Amygdala (tissue), 56 donors: ENCODE results near the gene SLC43A2.
"Not testable (repeated sequence)": the region's sequence is repeated elsewhere in the genome, so short reads cannot be mapped to it uniquely, and the experiment has no call there.

Source experiments
- DNase-seq, 56 donors: peaks; one replicate each; lab custom pipeline; 2025; lab: John Stamatoyannopoulos, UW

SLC43A2 gene

DNA sequence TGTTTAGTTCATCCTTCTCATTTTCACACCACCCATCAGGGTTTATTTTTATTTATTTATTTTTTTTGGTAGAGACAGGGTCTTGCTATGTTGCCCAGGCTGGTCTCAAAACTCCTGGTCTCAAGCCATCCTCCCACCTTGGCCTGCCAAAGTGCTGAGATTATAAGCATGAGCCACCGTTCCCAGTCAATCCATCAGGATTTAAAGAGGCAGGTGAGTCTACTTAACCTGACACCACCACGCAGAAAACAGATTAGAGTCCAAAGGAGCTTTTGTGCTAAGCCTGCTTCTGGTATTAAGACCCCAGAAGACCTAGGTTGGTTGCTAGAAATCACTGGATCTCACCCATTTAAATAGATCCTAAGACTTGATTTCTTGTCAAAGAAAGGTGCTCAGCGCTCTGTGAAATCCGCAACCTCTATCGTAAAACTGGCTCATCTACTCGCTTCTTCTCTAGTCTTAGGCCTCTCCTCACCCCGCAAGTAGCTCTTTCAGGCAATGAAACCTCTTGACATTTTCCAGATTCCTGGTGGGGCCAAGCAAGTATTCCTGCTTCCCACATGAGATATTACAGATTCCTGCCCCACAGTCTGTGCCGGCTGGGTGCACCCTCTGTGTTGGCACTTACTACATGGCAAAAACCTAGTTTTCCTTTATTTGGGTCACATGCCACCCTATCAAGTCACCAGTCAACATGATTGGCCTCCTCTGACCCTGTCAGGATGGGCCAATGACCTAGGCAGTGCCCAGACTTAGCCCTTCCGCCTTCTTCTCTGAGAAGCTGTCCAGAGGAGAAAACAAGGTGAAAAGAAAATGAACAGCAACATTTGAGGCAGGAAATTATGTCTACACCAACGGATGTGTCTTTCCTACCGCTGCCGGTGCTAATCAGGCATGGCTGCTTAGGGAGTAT lies 75.0 kb downstream of the SLC43A2 start:
- no peak for DNase-seq

DNA sequence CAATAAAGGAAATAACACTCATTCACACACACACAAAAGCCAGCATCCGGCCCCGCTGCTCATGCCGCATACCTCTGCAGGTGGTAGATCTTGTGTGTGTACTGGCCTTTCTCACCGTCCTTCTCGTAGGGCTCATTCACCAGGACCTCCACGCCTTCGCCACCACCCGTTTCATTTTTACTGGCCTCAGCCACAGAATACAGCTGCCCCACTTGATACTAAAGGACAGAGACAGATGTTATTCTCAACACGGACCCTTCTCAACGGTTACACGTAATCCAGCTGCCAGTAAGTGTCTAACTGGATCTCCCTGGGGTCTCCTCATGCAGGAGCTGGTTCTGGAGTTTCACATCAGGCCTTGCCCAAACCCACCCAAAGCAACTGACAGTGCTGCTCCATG lies 75.7 kb downstream of the SLC43A2 start:
- DNase-seq, result no peak

DNA sequence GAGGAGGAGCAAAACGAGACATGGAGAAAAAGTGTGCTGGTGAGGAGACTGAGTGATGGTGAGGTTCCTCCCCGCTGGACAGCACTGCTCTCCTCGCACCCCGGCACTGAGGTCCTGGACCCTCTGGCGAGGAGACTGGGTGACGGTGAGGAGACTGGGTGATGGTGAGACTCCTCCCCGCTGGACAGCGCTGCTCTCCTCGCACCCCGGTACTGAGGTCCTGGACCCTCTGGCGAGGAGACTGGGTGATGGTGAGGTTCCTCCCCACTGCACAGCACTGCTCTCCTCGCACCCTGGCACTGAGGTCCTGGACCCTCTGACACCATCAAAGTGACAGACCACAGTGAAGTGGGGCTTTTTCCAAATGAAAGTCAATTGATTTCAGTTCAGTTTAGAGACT lies 76.9 kb downstream of the SLC43A2 start:
- DNase-seq, result no peak

DNA sequence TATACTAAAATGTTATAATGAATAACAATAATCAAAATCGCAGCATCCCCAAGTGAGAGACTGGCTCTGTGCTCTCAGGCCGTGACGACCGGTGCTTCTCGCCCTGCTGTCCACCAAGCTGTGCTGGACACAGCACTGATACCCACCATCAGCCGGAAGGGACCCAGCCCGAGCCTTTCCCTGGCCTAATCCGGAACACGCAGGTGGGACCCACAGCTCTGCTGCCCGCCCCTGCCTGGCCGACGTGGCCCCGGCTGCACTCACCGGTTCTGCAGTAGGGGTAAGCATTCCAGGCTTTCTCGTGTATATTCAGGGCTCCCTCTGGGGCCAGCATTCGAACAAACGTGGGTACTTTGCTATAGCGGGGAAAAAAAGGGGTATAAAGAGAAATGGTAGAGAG lies 80.6 kb downstream of the SLC43A2 start:
- DNase-seq, result no peak

DNA sequence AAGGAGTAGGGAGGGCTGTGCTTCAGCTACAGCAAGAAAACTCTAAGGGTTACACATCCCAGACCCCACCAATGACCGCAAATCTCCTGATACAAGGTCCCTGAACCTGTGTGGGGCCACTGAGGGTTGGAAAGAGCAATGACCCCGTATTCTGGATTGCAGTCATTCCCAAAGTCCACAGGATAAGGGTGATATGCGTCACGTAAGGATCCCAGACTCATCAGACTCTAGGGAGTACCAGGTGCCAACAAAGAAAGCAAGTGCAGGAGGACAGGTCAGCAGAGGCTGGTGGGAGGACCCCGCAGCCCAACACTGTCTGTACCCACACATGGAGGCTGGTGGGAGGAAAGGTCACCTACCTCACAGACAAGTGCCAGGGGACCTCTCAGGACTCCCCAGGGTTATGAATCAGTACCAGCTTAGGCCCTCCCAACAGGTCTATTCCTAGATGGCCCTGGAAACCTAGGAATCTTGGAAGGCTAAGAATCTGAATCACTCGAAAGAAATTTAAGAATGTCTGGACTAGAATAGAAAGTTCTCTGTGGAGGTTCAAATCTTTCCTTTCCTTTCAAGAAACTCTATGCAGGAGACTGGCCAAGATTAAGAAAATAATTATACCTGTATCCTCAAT lies 82.2 kb downstream of the SLC43A2 start:
- DNase-seq, result no peak

DNA sequence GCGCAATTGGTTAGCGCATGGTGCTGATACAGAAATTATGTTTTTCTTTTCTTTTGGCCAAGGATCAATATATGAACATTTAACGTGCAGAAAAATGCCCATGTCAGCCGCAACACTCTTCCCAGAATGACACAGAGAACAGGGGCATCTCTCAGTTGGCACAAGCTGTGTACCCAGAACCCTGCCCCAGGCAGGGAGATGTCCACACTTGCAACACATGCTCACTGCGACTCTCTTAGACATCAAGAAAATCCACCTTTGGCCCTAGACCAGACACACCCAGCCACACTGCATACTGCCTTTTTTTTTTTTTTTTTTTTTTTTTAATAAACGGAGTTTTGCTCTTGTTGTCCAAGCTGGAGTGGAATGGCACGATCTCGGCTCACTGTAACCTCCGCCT lies 83.0 kb downstream of the SLC43A2 start:
- no peak for DNase-seq

DNA sequence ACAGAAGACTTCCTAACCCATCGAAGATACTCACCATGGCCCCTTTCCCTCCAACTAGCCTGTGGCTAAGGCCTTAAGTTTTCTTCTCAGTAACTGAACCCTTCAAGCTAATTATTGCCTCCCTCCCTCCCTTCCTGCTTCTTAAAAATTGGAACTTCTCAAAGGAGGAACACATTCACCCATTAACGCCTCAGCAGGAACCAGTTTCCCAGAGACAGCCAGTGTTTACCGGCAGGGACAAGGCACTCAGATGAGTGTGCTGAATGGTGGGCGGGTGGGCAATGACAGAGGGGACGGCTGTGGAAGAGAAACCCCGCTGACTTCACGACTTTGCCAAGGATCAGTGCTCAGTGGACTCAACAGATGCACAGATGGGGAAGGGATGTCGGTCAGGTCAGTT lies 86.3 kb downstream of the SLC43A2 start:
- DNase-seq, result no peak

DNA sequence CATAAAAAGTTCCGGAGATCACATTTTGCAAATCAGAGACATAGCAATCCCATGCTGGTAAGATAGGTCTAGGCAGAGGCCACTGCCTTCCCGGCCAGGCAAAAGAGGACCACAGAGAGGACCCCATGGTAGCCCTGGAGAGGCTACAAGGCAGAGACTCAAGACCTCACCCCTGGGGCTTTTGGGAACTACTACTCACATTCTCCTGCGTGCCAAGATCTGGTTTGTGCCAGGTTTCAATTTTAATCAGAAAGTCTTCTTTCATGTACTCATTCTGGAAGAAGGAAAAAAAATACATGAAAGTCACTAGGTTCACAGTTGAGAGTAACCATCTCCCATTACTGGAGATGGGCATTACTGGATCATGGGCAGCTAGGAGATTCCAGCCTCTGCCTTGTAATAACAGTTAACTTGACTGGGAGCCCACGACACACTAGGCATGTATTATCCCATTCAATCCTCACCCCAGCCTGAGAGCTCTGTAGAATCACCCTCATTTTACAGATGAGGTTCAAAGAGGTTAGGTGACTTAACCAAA lies 87.2 kb downstream of the SLC43A2 start:
- no peak for DNase-seq

DNA sequence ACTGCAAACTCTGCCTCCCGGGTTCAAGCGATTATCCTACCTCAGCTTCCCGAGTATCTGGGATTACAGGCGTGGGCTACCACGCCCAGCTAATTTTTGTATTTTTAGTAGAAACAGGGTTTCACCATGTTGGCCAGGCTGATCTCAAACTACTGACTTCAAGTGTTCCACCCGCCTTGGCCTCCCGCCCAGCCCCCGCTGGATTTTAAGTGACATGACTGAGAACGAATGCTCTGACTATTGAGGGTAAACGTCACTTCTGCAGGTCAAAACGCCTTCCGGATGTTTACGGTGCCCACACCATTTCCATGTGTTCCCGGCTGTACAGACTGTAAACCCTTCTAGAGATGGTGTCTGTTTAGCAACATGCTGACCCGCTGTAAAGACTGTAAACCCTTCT lies 88.8 kb downstream of the SLC43A2 start:
- no peak for DNase-seq

DNA sequence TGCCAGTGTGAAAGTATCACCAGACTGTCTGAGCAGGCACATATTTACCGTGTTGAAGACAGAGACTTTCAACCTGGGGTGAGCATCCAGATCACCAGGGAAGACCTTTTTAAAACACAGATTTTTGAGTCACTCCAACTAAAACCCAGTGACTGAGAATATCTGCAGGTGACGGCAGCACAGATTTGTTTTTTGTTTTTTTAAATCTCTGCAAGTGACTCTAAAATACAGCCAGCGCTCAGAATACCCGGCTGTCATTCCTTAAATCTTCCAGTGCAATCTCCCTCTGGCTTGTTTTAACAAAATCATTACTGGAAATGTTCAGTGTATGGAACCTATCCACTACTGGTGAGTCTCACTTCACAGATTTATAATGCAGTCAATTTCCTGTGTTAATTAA lies 92.9 kb downstream of the SLC43A2 start:
- no peak for DNase-seq

DNA sequence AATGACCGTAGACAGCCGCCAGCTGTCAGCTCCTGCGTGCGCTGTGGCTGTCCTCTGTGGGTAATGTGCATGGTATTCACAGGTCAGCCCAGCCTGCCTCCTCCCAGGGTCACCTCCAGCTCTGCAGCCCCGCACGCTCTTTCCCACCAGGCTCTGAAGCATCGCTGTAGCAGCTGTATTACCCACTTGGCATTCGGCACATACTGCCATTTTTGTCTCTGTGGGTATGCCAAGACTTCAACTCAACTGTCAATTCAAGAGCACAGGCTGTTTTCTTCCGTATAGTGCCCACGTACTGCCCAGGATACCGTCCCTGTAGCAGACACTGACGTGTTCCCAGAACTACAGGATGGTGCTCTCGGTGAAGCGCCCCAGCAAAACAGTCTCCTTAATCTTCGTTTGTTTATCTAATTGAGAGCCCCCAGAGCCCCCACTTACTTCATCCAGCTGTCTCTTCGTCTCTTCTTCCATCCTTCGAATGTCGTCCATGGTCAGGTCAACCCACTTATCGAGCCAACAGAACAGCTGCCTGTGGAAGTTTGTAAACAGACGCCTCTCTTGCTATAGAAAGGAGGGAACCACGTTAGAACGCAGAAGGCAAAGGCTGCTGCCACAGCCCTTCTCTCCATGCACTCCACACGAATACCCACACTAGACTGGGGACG lies 94.8 kb downstream of the SLC43A2 start:
- peak in 1 of 56 donors; percentile 5 for DNase-seq

DNA sequence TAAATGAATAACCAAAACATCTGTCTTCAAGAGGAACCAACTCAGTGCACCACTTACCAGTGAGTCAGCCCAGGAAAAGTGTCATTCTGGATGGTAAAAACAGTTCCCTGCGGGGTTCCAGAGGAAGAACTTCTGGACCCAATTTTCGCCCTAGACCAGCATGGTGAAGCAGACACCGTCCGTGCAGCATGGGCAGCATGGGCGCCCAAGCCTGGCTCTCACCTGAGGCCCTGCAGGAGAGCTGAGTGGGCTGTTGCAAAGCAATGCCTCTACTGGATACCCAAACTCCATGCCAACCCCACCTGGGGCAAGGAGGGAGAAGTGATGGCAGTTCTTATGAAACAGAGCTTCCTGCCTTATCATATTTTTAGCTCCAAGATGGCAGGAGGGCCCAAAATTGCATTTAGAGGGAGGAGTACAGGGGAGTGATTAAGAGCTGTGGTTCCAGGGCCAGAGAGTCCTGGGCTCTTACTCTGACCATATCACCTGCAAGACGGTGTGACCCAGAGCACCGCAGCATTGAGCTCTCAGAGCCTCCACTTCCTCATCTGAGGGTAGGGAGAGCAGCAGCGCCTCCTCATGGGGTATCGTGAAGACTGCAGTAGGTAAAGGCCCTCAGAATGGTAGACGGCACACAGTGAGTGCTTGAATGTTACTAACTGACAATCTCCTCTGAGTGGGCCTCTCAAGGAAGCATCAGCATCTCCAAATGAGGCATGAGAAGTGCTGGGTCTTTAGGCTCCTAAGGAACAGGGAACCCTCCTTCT lies 95.6 kb downstream of the SLC43A2 start:
- DNase-seq, result no peak

DNA sequence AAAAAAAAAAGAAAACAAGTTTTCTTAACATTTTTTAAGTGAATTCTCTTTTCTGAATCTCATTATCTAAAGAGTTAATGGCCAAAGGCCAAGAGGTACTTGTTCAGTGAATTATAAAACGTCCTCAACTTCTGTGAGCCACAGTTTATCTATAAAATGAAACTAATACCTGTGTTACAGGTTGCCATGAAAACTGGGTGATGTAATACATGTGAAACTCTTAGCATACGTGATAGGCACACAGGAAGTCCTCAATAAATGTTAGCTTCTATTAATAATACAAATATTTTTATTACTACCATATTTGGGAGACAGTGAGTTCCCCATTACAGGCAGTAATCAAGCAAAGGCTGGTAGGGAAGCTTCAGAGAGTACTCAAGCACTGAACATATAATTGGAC lies 98.8 kb downstream of the SLC43A2 start:
- DNase-seq, result no peak

DNA sequence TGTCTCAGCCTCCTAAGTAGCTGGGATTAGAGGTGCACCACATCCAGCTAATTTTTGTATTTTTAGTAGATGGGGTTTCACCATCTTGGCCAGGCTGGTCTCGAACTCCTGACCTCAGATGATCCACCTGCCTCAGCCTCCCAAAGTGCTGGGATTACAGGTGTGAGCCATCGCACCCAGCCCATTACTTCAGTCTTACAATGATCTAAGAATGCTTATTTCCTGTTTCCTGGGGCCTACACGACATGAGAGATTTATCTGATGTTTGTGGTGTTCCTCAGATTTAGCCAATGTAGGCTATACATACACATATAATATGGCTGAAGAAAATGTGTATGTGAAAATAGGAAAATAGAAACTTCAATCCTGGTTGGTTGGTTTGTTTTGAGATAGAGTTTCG lies 101.8 kb downstream of the SLC43A2 start:
- not testable (repeated sequence) for DNase-seq

DNA sequence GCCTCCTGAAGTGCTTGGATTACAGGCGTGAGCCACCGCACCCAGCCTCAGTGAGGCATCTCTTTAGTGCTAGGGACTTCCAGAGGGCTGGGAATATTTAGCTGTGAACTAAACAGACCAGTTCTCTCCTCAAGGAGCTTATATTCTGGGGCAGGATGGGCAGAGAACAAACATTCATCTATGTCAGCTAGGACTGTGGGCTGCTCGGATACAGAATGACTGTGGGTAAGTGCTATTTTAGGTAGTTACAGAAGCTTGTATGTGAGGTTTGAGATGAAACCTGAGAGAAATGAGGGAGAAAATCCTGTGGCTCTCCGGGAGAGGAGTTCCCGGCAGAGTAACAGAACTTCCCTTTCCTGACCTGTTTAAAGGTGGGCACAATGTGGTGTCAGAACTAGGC lies 106.0 kb downstream of the SLC43A2 start:
- no peak for DNase-seq

DNA sequence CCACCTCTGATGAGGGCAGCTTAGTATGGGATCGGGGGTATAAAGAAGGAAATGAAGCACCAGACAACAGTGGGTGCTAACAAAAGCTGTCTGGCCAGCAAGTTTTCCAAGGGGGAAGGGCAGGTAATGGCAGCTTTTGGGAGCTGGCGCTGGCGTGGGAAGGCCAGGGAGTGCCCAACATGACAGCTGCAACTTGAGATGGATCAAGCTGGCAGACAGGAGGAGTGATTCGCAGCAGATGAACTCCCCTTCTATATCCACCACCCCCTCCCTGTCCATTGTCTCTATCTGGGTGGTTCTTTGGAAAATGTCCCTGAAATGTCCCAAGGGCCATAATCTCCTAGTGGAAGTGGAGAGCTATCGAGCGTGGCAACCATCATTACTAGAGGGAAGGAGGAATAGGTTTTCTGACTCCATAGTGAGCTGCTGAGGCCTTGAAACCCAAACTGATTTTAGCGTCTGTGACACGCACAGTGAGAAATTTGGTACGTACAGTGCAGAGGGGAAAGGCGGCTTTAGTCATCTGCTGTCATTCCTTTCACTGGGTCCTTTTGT lies 107.5 kb downstream of the SLC43A2 start:
- no peak for DNase-seq

DNA sequence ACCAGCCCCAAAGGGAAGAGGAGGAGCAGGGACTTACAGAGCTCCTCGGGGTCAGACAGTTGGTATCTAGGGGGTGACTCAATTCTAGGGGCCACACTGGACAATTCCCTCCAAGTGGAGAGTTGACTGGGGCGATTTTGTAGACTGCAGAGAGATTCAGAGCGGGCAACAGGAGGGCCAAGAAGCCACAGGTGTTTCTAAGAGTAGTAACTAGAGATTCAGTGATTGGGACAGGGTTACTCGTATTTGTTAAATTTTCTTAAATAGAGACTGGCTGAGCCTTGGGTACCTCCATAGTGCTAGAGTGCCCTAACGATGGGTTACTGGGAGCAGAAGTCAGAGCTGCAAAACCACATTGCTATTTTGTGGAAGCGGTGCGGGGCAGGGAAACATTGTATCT lies 109.0 kb downstream of the SLC43A2 start:
- no peak for DNase-seq
